Activated T-cell treated with anti-CD3 and anti-CD28 coated beads, Interleukin-2, amount 50 U/mL, for 4 hours (primary cell): ENCODE measurements around the gene GHSR. TPM values are rescaled to one million over a fixed set of nuclear protein-coding genes. Genes with fewer than 3 reads are reported as not detected.

Source experiments
- ATAC-seq, 2 donors: fragments of 200-7000 bp; cut with Tn5 transposase; one replicate each; pipeline ENCODE4 v1.10.0; 2021
- DNase-seq: peaks from one replicate; pipeline ENCODE4 v3.0.0-alpha.2; 2020
- H3K27me3 Mint-ChIP-seq: one replicate; pipeline ENCODE4 v1.8.0; 2021; ENCODE audit warnings: low read depth, mixed read lengths
- H3K36me3 Mint-ChIP-seq: one replicate; pipeline ENCODE4 v1.8.0; 2022; ENCODE audit warnings: mixed read lengths; ENCODE audit not compliant: insufficient read depth
- H3K4me1 Mint-ChIP-seq: one replicate; pipeline ENCODE4 v1.8.0; 2021; ENCODE audit warnings: low read depth, mixed read lengths
- H3K4me3 Mint-ChIP-seq: one replicate; pipeline ENCODE4 v1.8.0; 2021; ENCODE audit warnings: mild to moderate bottlenecking, moderate library complexity, mixed read lengths
- H3K9me3 Mint-ChIP-seq: one replicate; pipeline ENCODE4 v1.8.0; 2021; ENCODE audit warnings: mixed read lengths
- total RNA-seq, 3 donors: library from RNA; stranded (reverse); gene quantifications; one replicate each; pipeline ENCODE4 v1.2.1, GENCODE V29; 2021

The GHSR gene
- total RNA-seq, 3 donors from 2014 or later, result not detected

GRCh38 chr3:172402892-172403643 is 45.2 kb downstream of the GHSR start:
- Mint-ChIP-seq H3K9me3 (peaks cover 7% of the 10 kb centered on the region), H3K4me3 (no peak overlapping the region), H3K4me1 (no peaks in the 10 kb centered on the region), H3K36me3 (peaks cover 18% of the 10 kb centered on the region), H3K27me3 (no peaks in the 10 kb centered on the region)
- ATAC-seq (no peak), DNase-seq (no peak)

GRCh38 chr3:172402090-172402489 is 46.2 kb downstream of the GHSR start:
- Mint-ChIP-seq H3K4me1 (no peaks in the 10 kb centered on the region), H3K9me3 (peaks cover 7% of the 10 kb centered on the region), H3K27me3 (no peaks in the 10 kb centered on the region), H3K36me3 (peaks cover 18% of the 10 kb centered on the region), H3K4me3 (no peak overlapping the region)
- ATAC-seq (no peak), DNase-seq (no peak)

DNA sequence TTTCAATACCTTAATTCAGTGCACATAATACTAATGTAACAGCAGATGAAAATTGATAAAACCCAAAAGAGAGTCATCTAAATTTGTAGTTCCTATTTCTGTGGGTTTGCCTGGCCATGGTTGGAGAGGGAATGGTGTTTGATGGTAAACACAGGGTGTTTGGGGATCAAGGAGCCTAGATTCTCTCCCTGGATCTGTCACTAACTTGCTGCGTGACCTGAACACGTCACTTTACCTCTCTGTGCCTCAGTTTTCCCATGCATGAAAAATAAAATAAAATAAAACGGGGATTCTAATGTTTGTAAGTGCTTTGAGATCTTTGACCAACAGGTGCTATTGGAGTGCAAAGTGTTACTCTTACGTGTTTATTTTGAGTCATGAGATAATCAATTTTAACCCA is 49.8 kb downstream of the GHSR start:
- H3K4me1 Mint-ChIP-seq, result no peaks in the 10 kb centered on the region
- H3K4me3 Mint-ChIP-seq, result no peak overlapping the region
- no peaks in the 10 kb centered on the region for H3K27me3 Mint-ChIP-seq
- no peak for DNase-seq
- peaks cover 32% of the 10 kb centered on the region for H3K36me3 Mint-ChIP-seq
- H3K9me3 Mint-ChIP-seq, result peaks cover 7% of the 10 kb centered on the region
- no peak for ATAC-seq

DNA sequence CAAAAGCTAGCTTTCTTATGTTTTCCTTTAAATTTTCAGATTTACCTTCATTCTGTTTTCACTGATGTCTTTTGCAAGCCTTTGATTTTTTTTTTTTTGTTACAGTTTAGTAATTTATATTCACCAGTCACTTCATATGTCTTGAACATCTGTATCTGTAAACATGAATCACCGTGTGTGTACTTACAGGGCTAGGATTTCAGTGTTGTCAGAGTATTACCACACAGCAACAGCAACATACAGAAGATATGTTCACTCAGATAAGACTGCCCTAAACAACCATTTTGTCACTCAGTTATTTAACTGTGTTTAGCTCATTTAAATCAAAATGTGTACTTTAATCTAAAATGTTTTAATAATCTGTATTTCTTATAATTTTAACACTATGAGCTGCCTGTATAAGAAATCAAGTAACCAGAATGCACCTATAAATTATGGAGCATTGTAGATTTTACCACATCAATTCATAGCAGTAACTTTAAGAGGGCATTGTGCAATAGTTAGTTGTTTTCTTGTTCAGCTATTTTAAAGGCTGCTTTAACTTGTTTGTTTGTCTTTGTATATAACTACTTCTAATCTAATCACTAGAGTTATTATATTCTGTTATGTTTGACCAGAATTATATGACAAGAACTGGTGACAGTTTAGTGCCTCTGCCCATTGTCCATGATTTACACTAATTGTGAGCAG is 50.4 kb downstream of the GHSR start:
- DNase-seq (no peak), ATAC-seq (no peak)
- Mint-ChIP-seq H3K4me3 (no peak overlapping the region), H3K27me3 (no peaks in the 10 kb centered on the region), H3K36me3 (peaks cover 38% of the 10 kb centered on the region), H3K9me3 (peaks cover 7% of the 10 kb centered on the region), H3K4me1 (no peaks in the 10 kb centered on the region)

DNA sequence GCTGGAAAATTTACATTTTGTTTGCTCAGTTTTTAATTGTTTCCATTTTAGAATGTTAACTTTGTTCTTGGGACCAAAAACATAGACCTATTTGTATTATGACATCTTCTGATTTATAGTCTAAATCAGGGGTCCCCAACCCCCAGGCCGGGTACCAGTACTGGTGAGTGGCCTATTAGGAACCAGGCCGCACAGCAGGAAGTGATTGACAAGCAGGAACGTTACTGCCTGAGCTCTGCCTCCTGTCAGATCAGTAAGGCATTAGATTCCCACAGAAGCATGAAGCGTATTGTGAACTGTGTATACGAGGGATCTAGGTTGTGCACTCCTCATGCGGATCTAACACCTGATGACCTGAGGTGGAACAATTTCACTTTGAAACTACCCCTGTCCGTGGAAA is 51.9 kb downstream of the GHSR start:
- H3K36me3 Mint-ChIP-seq, result peaks cover 37% of the 10 kb centered on the region
- no peaks in the 10 kb centered on the region for H3K4me1 Mint-ChIP-seq
- H3K4me3 Mint-ChIP-seq, result no peak overlapping the region
- peaks cover 2% of the 10 kb centered on the region for H3K9me3 Mint-ChIP-seq
- DNase-seq (no peak), ATAC-seq (no peak)
- H3K27me3 Mint-ChIP-seq, result no peaks in the 10 kb centered on the region

DNA sequence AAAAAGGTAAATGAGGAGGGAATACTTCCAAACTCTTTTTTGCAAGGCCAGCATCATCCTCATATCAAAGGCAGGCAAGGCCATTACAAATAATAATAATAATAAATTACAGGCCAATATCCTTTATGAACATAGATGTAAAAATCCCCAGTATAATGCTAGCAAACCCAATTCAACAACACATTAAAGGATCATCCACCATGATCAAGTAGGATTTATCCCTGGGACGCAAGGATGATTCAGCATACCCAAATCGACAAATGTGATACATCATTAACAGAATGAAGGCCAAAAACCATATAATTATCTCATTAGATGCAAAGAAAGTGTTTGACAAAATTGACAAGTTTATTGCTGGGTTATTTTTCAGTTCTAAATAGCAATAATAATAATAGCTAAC is 53.6 kb downstream of the GHSR start:
- Mint-ChIP-seq H3K9me3 (no peaks in the 10 kb centered on the region), H3K36me3 (peaks cover 35% of the 10 kb centered on the region), H3K4me3 (no peak overlapping the region), H3K4me1 (no peaks in the 10 kb centered on the region), H3K27me3 (no peaks in the 10 kb centered on the region)
- ATAC-seq (no peak), DNase-seq (no peak)

Other genes starting within 250 kb of the GHSR start
- 10 to 100 TPM; 12.9 to 24.3 (median 18.8) TPM for gene TNFSF10, start 75.0 kb upstream of the GHSR start, total RNA-seq